Stimulated activated CD4-positive, alpha-beta T cell treated with anti-CD3 and anti-CD28 coated beads, TNF-alpha, amount 100 ng/mL, for 4 hours (primary cell): ENCODE measurements around the gene INPP5J.
A peak's percentile ranks its signal among the peaks of the same experiment; 100 is the strongest.
"Not testable (repeated sequence)": the region's sequence is repeated elsewhere in the genome, so short reads cannot be mapped to it uniquely, and the experiment has no call there.

Source experiments
- DNase-seq, 3 experiments: peaks; one replicate each; pipeline ENCODE4 v3.0.0-alpha.2; 2020; ENCODE audit warnings: low read depth in 3 of 3

Gene INPP5J

GRCh38 chr22:31088233-31088986, 34.4 kb upstream of the INPP5J start:
- no peak for DNase-seq

GRCh38 chr22:31089160-31090100, 33.3 kb upstream of the INPP5J start:
- peak in 1 of 3 experiments; percentile 14 for DNase-seq

GRCh38 chr22:31090217-31091085, 32.3 kb upstream of the INPP5J start:
- no peak for DNase-seq

GRCh38 chr22:31091106-31091975, 31.4 kb upstream of the INPP5J start:
- no peak for DNase-seq

DNA sequence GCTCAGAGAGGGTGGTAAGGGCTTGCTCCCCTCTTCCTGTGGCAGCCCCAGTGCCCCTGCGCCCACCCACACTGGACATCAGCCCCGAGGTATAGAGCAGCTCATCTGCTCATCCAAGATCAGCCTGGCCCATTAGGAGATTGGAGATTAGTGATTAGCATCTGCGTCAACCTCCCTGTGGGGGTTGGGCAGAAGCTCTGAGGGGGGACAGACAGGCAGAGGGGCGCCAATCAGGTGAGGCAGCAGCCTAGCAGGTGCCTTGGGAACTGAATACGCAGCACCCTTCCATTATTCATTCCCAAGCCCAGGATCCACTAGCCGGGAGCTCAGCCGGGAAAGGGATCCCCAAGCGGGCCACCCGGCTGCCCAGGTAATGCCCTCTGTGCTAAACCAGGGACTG, 30.6 kb upstream of the INPP5J start:
- no peak for DNase-seq

DNA sequence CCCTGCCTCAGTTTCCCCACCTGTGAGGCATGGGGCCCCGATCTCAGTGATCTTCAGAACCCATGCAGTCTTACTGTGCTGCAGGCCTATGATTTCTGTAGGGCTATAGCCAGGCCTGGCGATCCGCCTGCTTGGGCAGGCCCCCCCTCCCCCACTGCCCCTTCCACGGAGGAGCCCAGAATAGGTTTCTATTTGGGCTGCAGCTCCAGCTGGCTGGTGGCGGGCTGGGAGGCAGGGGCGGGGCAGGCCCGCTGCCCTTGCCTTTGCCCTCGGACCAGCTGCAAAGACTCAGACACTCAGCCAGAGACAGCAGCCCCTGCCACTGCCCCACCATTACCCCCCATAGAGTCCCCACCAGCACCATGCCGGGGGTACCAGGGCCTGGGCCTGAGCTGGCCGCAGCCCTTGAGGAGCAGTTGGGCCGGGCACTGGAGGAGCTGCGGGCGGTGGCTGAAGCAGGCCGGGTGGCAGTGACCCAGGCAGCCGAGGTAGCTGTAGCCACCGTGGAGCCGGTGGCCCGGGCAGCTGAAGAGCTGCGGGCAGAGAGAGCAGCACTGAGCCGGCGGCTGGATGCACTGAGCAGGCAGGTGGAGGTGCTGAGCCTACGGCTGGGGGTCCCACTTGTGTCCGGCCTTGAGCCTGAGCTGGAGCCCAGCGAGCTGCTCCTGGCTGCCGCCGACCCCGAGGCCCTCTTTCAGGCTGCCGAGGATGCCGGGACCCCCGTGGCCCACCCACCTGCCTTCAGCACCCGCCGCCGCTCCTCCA, 29.5 kb upstream of the INPP5J start:
- DNase-seq: no peak

DNA sequence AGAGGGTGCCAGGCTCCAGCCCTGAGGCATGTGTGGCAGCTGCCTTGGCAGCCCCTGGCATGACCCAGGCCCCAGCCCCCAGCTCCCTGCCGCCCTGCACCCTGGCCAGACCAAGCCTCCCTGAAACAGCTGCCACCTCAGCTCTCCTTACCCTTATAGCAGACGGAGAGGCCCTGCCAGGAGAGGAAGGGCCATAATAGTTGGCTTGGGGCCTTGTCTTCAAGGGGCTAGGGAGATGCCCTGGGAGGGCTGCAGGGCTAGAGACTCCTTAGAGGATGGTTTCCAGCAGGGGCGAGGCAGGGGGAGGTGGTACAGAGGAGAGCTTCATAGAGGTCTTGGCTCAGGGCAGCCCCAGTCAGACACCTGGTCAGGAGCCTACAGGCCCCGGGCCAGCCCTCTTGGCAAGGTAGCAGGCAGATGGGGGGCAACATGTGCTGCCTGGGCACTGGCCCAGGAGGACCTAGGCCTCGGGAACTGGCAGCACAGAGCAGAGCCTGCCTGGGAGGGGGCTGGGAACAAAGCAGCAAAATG, 28.7 kb upstream of the INPP5J start:
- no peak for DNase-seq

- no peak for DNase-seq
Observed at GRCh38 chr22:31094741-31095140, 28.0 kb upstream of the INPP5J start.

GRCh38 chr22:31095637-31096249, 27.0 kb upstream of the INPP5J start:
- no peak for DNase-seq

DNA sequence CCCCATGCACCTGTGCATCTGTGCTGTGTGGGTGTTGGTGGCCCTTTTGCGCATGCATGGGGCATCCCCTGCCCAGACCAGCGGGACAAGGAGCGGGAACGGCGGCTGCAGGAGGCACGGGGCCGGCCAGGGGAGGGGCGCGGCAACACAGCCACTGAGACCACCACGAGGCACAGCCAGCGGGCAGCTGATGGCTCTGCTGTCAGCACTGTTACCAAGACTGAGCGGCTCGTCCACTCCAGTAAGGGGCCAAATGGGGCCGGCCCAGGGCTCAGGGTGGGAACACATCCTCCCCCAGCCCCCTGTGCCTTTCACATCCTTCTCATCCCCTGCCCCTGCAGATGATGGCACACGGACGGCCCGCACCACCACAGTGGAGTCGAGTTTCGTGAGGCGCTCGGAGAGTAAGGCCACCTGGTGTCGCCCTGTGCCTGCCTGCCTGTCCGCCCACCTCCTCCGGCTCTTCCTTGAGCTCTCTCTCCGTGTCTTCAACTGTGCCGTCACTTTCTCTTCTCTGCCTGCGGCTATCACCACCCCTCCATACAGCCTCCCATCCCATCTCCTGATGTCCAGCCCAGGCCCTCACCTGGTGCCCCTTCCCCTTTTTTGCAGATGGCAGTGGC, 26.0 kb upstream of the INPP5J start:
- no peak for DNase-seq

GRCh38 chr22:31097539-31097938, 25.2 kb upstream of the INPP5J start:
- DNase-seq: not testable (repeated sequence)

DNA sequence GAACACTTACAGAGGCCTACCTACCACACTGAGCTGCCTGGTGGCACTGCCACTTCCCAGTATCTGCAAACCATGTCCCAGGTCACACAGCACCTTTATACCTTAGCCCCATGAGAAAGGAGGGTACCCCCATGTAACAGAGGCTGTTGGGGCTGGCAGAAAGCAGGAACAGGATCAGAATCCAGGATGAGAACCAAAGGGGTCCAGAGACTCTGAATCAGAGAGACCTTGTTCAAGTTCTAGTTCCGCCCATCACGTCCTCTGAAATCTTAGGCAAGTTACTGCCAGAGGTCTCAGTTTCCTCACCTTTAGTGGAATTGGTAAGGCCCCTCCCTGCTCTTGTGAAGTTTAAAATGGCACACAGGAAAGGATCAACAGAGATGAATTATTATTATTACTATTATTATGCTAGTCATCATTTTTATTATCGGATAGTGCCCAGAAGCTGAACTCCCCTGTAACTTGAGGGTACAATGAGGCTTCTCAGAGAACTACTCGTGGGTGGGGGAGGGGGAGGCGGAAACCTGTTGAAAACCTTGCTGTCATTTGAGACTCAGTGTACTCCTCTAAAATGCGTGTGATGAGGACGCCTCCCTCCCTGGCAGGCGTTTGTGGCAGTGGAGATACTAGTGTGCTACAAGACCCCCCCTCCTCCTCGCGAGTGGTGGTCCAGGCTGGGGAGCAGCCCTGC, 24.7 kb upstream of the INPP5J start:
- no peak for DNase-seq

- no peak for DNase-seq
Observed at GRCh38 chr22:31098632-31099110, 24.1 kb upstream of the INPP5J start.

- DNase-seq: no peak
Observed at GRCh38 chr22:31099386-31099785, 23.4 kb upstream of the INPP5J start.

DNA sequence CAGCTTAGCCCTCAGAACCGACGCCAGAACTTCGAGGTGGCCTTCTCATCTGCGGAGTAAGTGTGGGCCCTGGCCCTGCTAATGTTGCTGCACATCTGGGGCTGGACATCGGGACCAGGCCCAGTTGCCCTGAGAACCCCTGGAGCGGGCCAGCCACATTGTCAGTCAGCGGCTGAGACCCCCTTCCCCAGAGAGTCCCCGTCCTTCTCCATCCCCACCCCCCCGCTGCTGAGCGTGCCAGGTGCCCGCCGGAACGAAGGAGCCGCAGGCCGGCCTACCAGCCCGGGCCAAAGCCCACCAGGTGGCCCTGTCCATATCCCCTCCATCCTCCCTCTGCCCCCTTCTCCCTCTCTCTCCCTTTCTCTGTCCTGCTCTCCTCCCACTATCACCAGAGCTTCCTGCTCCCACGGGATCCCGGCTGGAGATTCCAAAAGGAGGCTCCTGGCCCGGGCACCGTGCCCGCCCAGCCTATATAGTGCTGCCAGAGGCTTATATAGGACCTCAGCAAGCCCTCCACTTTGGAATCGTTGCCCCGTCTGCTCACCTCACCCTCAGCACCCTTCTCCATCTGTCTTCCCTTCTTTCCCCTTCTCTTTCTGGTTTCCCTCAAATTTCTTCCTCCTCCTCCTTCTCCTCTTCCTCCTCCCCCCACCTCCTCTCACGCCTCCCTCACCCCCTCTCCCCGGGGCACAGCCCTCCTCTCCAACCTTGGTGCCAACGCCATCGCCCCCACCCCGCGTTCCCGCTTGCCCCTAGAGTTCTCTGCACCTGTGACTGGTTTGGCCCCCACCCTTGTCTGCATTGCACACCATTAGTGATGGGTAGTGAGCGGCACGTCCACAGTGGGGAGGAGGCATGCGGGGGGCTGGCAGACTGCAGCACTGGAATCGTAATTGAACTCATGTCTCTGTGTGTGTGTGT, 22.7 kb upstream of the INPP5J start:
- no peak for DNase-seq

GRCh38 chr22:31100762-31101525, 21.8 kb upstream of the INPP5J start:
- no peak for DNase-seq
